Spleen (tissue), 11 donors: ENCODE measurements around the gene GPR183. TPM values are rescaled to one million over a fixed set of nuclear protein-coding genes. Genes with fewer than 3 reads are reported as not detected.

Source experiments
- DNase-seq: peaks from one replicate; pipeline ENCODE4 v3.0.0-alpha.2; 2020
- H3K27ac ChIP-seq, 8 donors: fragments of 200-600 bp; sonication (generic) in 7 of 8; 1 replicate in 4 of 8; 2 replicates in 4 of 8; pipeline versions ENCODE4 v1.5.0 to v1.8.0; 2016 to 2021; ENCODE audit warnings: inconsistent platforms in 4 of 8, mild to moderate bottlenecking in 4 of 8, moderate library complexity in 1 of 8
- H3K27me3 ChIP-seq, 7 donors: fragments of 200-600 bp; sonication (generic) in 6 of 7; replicated peaks in 1 of 7; 1 replicate in 4 of 7; 2 replicates in 3 of 7; pipeline versions ENCODE4 v1.5.0 to v1.8.0; 2016 to 2021; ENCODE audit warnings: inconsistent platforms in 3 of 7, mild to moderate bottlenecking in 1 of 7
- H3K36me3 ChIP-seq, 6 donors: fragments of 200-600 bp; sonication (generic) in 5 of 6; 1 replicate in 4 of 6; 2 replicates in 2 of 6; pipeline versions ENCODE4 v1.5.0 to v1.8.0; 2016 to 2021; ENCODE audit warnings: inconsistent platforms in 2 of 6
- H3K4me1 ChIP-seq, 6 donors: fragments of 200-600 bp; sonication (generic) in 5 of 6; 1 replicate in 3 of 6; 2 replicates in 3 of 6; pipeline versions ENCODE4 v1.5.0 to v1.8.0; 2016 to 2021; ENCODE audit warnings: inconsistent platforms in 3 of 6
- H3K4me3 ChIP-seq, 8 donors: fragments of 200-600 bp; sonication (generic) in 7 of 8; 1 replicate in 4 of 8; 2 replicates in 4 of 8; pipeline versions ENCODE4 v1.5.0 to v1.8.0; 2016 to 2021; ENCODE audit warnings: inconsistent platforms in 4 of 8, mild to moderate bottlenecking in 4 of 8, moderate library complexity in 2 of 8
- H3K9me3 ChIP-seq, 8 donors: fragments of 200-600 bp; sonication (generic) in 7 of 8; 1 replicate in 4 of 8; 2 replicates in 4 of 8; pipeline versions ENCODE4 v1.5.0 to v1.8.0; 2016 to 2021; ENCODE audit warnings: inconsistent platforms in 4 of 8
- POLR2A ChIP-seq, 3 donors: fragments of 450-650 bp; IDR thresholded peaks; one replicate each; pipeline ENCODE4 v1.5.1; 2017; ENCODE audit warnings: antibody characterized with exemption in 3 of 3, mild to moderate bottlenecking in 1 of 3
- POLR2AphosphoS5 ChIP-seq, 3 donors: sonication (generic); formaldehyde crosslinking; IDR thresholded peaks; one replicate each; pipeline ENCODE4 v1.5.1; 2017; ENCODE audit warnings: antibody characterized with exemption in 3 of 3
- WGBS, 5 donors: extraction: QIAGEN DNeasy Blood & Tissue Kit in 3 of 5; methylation state at CpG; one replicate each; pipeline versions ENCODE4 v1.1.5 to v1.1.7; 2013 to 2018; 5-methylcytosine and 5-hydroxymethylcytosine counted together
- intact Hi-C: fragments of 100-400 bp; cut with DNase I; formaldehyde crosslinking; loops from one replicate; pipeline ENCODE4 v1.15.0; 2023; ENCODE audit warnings: low total_unique reads
- polyA plus RNA-seq, 3 donors: library from polyadenylated mRNA; stranded (reverse); fragments of 200-250 nt; gene quantifications; one replicate each; pipeline ENCODE4 v1.2.1, GENCODE V29; 2013
- total RNA-seq, 7 donors: library from RNA; depleted of rRNA in 3 of 7; stranded (reverse); fragments of >200 nt in 3 of 7; fragmentation: NEBNext Ultra II Directional in 4 of 7; extraction: Animal tissue kit (Norgen Biotek cat#: 25700) in 4 of 7; gene quantifications; one replicate each; pipeline versions ENCODE4 v1.1.0 to v1.2.1, GENCODE V29; 2016 to 2021
- TF ChIP-seq, protein P1 (sequence below), 11 experiments: fragments of 200-600 bp in 7 of 11; fragments of 450-650 bp in 4 of 11; sonication (generic) in 4 of 11; IDR thresholded peaks in 8 of 11; conservative IDR thresholded peaks in 3 of 11; 1 replicate in 7 of 11; 2 replicates in 4 of 11; pipeline versions ENCODE4 v1.4.0 to v1.8.0; 2016 to 2021; ENCODE audit warnings: antibody characterized with exemption in 11 of 11, inconsistent platforms in 4 of 11, mild to moderate bottlenecking in 1 of 11
- donor health status: healthy with polysubstance abuse.
- donor health status: DM: no; HTN: no; CAD: no; lungs with moderate emphysema.
- donor health status: DM: no; HTN: no; CAD: no.
- donor health status: Bipolar disorder and iron deficiency.
- donor health status: healthy.
- donor health status: DM: no; HTN: no; CAD: no.
- donor health status: DM: yes; HTN: yes; CAD: no.

The GPR183 gene
- total and polyA plus RNA-seq, 10 donors = 29.1 to 83.6 (median 56.6) TPM

GRCh38 chr13:99297331-99297730 lies 9.9 kb downstream of the GPR183 start:
- H3K27ac ChIP-seq = peak overlapping the region; percentile 28 to 90 (median 70)
- no peaks in the 10 kb centered on the region for H3K27me3 ChIP-seq
- TF ChIP-seq POLR2AphosphoS5 (IDR thresholded peaks at IDR 0.05) = no peak
- TF ChIP-seq POLR2A (IDR thresholded peaks at IDR 0.05) = no peak
- peaks cover 0 to 44% (median 11%) of the 10 kb centered on the region in 6 donors for H3K36me3 ChIP-seq
- intact Hi-C loops = no loop called here
- H3K9me3 ChIP-seq = no peaks in the 10 kb centered on the region
- DNase-seq = no peak
- peaks cover 41 to 100% (median 95%) of the 10 kb centered on the region in 6 donors for H3K4me1 ChIP-seq
- H3K4me3 ChIP-seq = peak overlapping the region in 1 of 8 donors; percentile 17

DNA sequence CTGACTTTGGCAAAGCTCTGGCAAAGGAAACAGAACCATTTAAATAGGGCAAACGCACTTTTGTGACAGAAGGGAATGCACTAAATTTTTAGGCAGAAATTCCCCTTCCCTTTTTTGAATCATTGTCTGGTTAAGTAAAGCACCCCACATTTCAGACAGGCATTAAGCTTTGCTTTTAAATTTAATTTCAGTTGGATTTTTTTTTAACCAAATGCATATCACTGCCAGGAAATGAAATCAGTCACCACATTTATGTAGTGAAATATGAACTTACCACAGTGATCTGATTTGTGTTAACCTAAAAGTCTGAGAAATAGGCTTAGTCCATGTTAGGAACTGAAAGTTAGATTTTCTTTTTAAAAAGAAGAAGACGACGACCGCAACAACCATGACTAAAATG lies 10.8 kb downstream of the GPR183 start:
- H3K9me3 ChIP-seq = no peaks in the 10 kb centered on the region
- TF ChIP-seq POLR2A (IDR thresholded peaks at IDR 0.05) (peak in 1 of 3 donors; percentile 5), POLR2AphosphoS5 (IDR thresholded peaks at IDR 0.05) (no peak)
- TF ChIP-seq, protein P1, sequence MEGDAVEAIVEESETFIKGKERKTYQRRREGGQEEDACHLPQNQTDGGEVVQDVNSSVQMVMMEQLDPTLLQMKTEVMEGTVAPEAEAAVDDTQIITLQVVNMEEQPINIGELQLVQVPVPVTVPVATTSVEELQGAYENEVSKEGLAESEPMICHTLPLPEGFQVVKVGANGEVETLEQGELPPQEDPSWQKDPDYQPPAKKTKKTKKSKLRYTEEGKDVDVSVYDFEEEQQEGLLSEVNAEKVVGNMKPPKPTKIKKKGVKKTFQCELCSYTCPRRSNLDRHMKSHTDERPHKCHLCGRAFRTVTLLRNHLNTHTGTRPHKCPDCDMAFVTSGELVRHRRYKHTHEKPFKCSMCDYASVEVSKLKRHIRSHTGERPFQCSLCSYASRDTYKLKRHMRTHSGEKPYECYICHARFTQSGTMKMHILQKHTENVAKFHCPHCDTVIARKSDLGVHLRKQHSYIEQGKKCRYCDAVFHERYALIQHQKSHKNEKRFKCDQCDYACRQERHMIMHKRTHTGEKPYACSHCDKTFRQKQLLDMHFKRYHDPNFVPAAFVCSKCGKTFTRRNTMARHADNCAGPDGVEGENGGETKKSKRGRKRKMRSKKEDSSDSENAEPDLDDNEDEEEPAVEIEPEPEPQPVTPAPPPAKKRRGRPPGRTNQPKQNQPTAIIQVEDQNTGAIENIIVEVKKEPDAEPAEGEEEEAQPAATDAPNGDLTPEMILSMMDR (IDR thresholded peaks at IDR 0.05 in 8 of 11, conservative IDR thresholded peaks at IDR 0.05 in 3 of 11) = no peak
- H3K4me1 ChIP-seq = peaks cover 33 to 97% (median 85%) of the 10 kb centered on the region in 6 donors
- peaks cover 0 to 44% (median 11%) of the 10 kb centered on the region in 6 donors for H3K36me3 ChIP-seq
- H3K27me3 ChIP-seq = no peaks in the 10 kb centered on the region
- peak overlapping the region; percentile 28 to 90 (median 70) for H3K27ac ChIP-seq
- DNase-seq = no peak
- WGBS, 5 donors = 35 to 58% (median 42%) methylated on average over 4 of the region's 4 CpGs
- intact Hi-C loops = no loop called here
- H3K4me3 ChIP-seq = peak overlapping the region in 2 of 8 donors; percentile 11 to 20

GRCh38 chr13:99295488-99296252 lies 11.5 kb downstream of the GPR183 start:
- TF ChIP-seq POLR2A (IDR thresholded peaks at IDR 0.05) (no peak), POLR2AphosphoS5 (IDR thresholded peaks at IDR 0.05) (peak in 1 of 3 donors; percentile 33)
- DNase-seq = no peak
- Histone ChIP-seq H3K27me3 (no peaks in the 10 kb centered on the region), H3K4me1 (peaks cover 33 to 97% (median 82%) of the 10 kb centered on the region in 6 donors), H3K27ac (peak overlapping the region in 7 of 8 donors; percentile 28 to 90 (median 80)), H3K4me3 (peak overlapping the region in 1 of 8 donors; percentile 20), H3K9me3 (no peaks in the 10 kb centered on the region), H3K36me3 (peaks cover 0 to 44% (median 11%) of the 10 kb centered on the region in 6 donors)
- 84 to 89% (median 87%) methylated on average over 12 of the region's 12 CpGs for WGBS, 5 donors
- intact Hi-C loops = no loop called here

DNA sequence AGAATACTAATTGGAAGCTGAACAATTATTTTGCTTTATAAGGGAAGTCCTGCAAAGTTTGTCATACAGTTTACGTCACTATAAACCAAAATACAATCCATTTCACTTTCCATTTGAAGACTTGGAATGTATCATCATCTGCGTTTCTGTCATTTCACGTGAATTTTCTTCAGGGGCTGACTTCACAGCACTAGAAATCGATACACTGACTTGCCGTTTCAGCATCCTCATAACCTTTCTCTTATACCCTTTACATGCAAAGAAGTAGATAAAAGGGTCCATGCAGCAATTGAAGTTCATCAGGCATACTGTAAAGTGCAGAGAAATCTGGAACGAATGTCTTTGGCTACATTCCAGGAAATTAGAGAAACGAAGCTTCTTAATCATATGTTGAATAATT lies 12.2 kb downstream of the GPR183 start:
- TF ChIP-seq POLR2AphosphoS5 (IDR thresholded peaks at IDR 0.05) = no peak
- TF ChIP-seq POLR2A (IDR thresholded peaks at IDR 0.05) = no peak
- TF ChIP-seq, protein P1 (IDR thresholded peaks at IDR 0.05 in 8 of 11, conservative IDR thresholded peaks at IDR 0.05 in 3 of 11) = no peak
- peaks cover 0 to 39% (median 11%) of the 10 kb centered on the region in 6 donors for H3K36me3 ChIP-seq
- no peak for DNase-seq
- peaks cover 30 to 97% (median 79%) of the 10 kb centered on the region in 6 donors for H3K4me1 ChIP-seq
- peak overlapping the region in 1 of 8 donors; percentile 20 for H3K4me3 ChIP-seq
- no peaks in the 10 kb centered on the region for H3K9me3 ChIP-seq
- 63 to 75% (median 72%) methylated on average over 7 of the region's 7 CpGs for WGBS, 5 donors
- no peaks in the 10 kb centered on the region for H3K27me3 ChIP-seq
- intact Hi-C loops = no loop called here
- peak overlapping the region in 4 of 8 donors; percentile 80 to 90 (median 83) for H3K27ac ChIP-seq

- intact Hi-C loops = no loop called here
- Histone ChIP-seq H3K27me3 (no peaks in the 10 kb centered on the region), H3K36me3 (peaks cover 0 to 36% (median 11%) of the 10 kb centered on the region in 6 donors), H3K4me3 (no peak overlapping the region), H3K27ac (peak overlapping the region in 1 of 8 donors; percentile 18), H3K9me3 (no peaks in the 10 kb centered on the region), H3K4me1 (peaks cover 29 to 97% (median 79%) of the 10 kb centered on the region in 6 donors)
- no peak for DNase-seq
- no peak for TF ChIP-seq POLR2AphosphoS5 (IDR thresholded peaks at IDR 0.05)
- no peak for TF ChIP-seq POLR2A (IDR thresholded peaks at IDR 0.05)
- TF ChIP-seq, protein P1 (IDR thresholded peaks at IDR 0.05 in 8 of 11, conservative IDR thresholded peaks at IDR 0.05 in 3 of 11) = no peak
Observed at GRCh38 chr13:99294198-99294597, 13.0 kb downstream of the GPR183 start.
